ENCODE results near the gene FADD.

FADD gene

GRCh38 chr11:70229737-70230136 is 26.6 kb downstream of the FADD start:
- Histone ChIP-seq H3K4me1 (ENCODE audit: control insufficient read depth, insufficient read depth, low read length) (peaks cover 5% of the 10 kb centered on the region), H3K27me3 (ENCODE audit: control insufficient read depth, insufficient read depth, low read length) (no peaks in the 10 kb centered on the region), H3K4me3 (ENCODE audit: low read depth, low read length) (no peak overlapping the region), H3K36me3 (ENCODE audit: control insufficient read depth, insufficient read depth, low read length) (no peaks in the 10 kb centered on the region), H3K9me3 (ENCODE audit: control insufficient read depth, insufficient read depth, low read length) (no peaks in the 10 kb centered on the region), H3K9ac (ENCODE audit: low read depth, low read length) (no peak overlapping the region)

GRCh38 chr11:70230151-70230839 is 27.2 kb downstream of the FADD start:
- H3K9ac ChIP-seq (ENCODE audit: low read depth, low read length): no peak overlapping the region

GRCh38 chr11:70230840-70231710 is 28.0 kb downstream of the FADD start:
- Histone ChIP-seq H3K9me3 (ENCODE audit: control insufficient read depth, insufficient read depth, low read length) (no peaks in the 10 kb centered on the region), H3K9ac (ENCODE audit: low read depth, low read length) (no peak overlapping the region), H3K27me3 (ENCODE audit: control insufficient read depth, insufficient read depth, low read length) (no peaks in the 10 kb centered on the region)

More at GRCh38 chr11:70230151-70230839, 27.2 kb downstream of the FADD start:
- H3K4me3 ChIP-seq (ENCODE audit: low read depth, low read length): no peak overlapping the region
- no peaks in the 10 kb centered on the region for H3K27me3 ChIP-seq (ENCODE audit: control insufficient read depth, insufficient read depth, low read length)
- no peaks in the 10 kb centered on the region for H3K9me3 ChIP-seq (ENCODE audit: control insufficient read depth, insufficient read depth, low read length)
- no peaks in the 10 kb centered on the region for H3K36me3 ChIP-seq (ENCODE audit: control insufficient read depth, insufficient read depth, low read length)
- H3K4me1 ChIP-seq (ENCODE audit: control insufficient read depth, insufficient read depth, low read length): peaks cover 5% of the 10 kb centered on the region

GRCh38 chr11:70233034-70233433 is 29.9 kb downstream of the FADD start:
- H3K36me3 ChIP-seq (ENCODE audit: control insufficient read depth, insufficient read depth, low read length): no peaks in the 10 kb centered on the region
- H3K9ac ChIP-seq (ENCODE audit: low read depth, low read length): no peak overlapping the region
- H3K27me3 ChIP-seq (ENCODE audit: control insufficient read depth, insufficient read depth, low read length): no peaks in the 10 kb centered on the region
- no peaks in the 10 kb centered on the region for H3K4me1 ChIP-seq (ENCODE audit: control insufficient read depth, insufficient read depth, low read length)
- H3K9me3 ChIP-seq (ENCODE audit: control insufficient read depth, insufficient read depth, low read length): no peaks in the 10 kb centered on the region
- H3K4me3 ChIP-seq (ENCODE audit: low read depth, low read length): no peak overlapping the region

More at GRCh38 chr11:70230840-70231710, 28.0 kb downstream of the FADD start:
- H3K4me1 ChIP-seq (ENCODE audit: control insufficient read depth, insufficient read depth, low read length): peaks cover 5% of the 10 kb centered on the region
- no peak overlapping the region for H3K4me3 ChIP-seq (ENCODE audit: low read depth, low read length)
- no peaks in the 10 kb centered on the region for H3K36me3 ChIP-seq (ENCODE audit: control insufficient read depth, insufficient read depth, low read length)

GRCh38 chr11:70233511-70233934 is 30.4 kb downstream of the FADD start:
- H3K27me3 ChIP-seq (ENCODE audit: control insufficient read depth, insufficient read depth, low read length): no peaks in the 10 kb centered on the region
- no peaks in the 10 kb centered on the region for H3K36me3 ChIP-seq (ENCODE audit: control insufficient read depth, insufficient read depth, low read length)
- no peak overlapping the region for H3K9ac ChIP-seq (ENCODE audit: low read depth, low read length)
- no peak overlapping the region for H3K4me3 ChIP-seq (ENCODE audit: low read depth, low read length)
- H3K4me1 ChIP-seq (ENCODE audit: control insufficient read depth, insufficient read depth, low read length): no peaks in the 10 kb centered on the region
- no peaks in the 10 kb centered on the region for H3K9me3 ChIP-seq (ENCODE audit: control insufficient read depth, insufficient read depth, low read length)

- Histone ChIP-seq H3K4me1 (ENCODE audit: control insufficient read depth, insufficient read depth, low read length) (no peaks in the 10 kb centered on the region), H3K9ac (ENCODE audit: low read depth, low read length) (no peak overlapping the region), H3K4me3 (ENCODE audit: low read depth, low read length) (no peak overlapping the region), H3K36me3 (ENCODE audit: control insufficient read depth, insufficient read depth, low read length) (no peaks in the 10 kb centered on the region), H3K9me3 (ENCODE audit: control insufficient read depth, insufficient read depth, low read length) (no peaks in the 10 kb centered on the region), H3K27me3 (ENCODE audit: control insufficient read depth, insufficient read depth, low read length) (no peaks in the 10 kb centered on the region)
Measured at GRCh38 chr11:70233962-70234361, 30.9 kb downstream of the FADD start.

- Histone ChIP-seq H3K9me3 (ENCODE audit: control insufficient read depth, insufficient read depth, low read length) (no peaks in the 10 kb centered on the region), H3K9ac (ENCODE audit: low read depth, low read length) (no peak overlapping the region), H3K36me3 (ENCODE audit: control insufficient read depth, insufficient read depth, low read length) (no peaks in the 10 kb centered on the region), H3K27me3 (ENCODE audit: control insufficient read depth, insufficient read depth, low read length) (no peaks in the 10 kb centered on the region), H3K4me1 (ENCODE audit: control insufficient read depth, insufficient read depth, low read length) (no peaks in the 10 kb centered on the region), H3K4me3 (ENCODE audit: low read depth, low read length) (no peak overlapping the region)
Measured at GRCh38 chr11:70240337-70240736, 37.2 kb downstream of the FADD start.

GRCh38 chr11:70241709-70242108 is 38.6 kb downstream of the FADD start:
- Histone ChIP-seq H3K27me3 (ENCODE audit: control insufficient read depth, insufficient read depth, low read length) (no peaks in the 10 kb centered on the region), H3K4me1 (ENCODE audit: control insufficient read depth, insufficient read depth, low read length) (no peaks in the 10 kb centered on the region), H3K4me3 (ENCODE audit: low read depth, low read length) (no peak overlapping the region), H3K36me3 (ENCODE audit: control insufficient read depth, insufficient read depth, low read length) (no peaks in the 10 kb centered on the region), H3K9me3 (ENCODE audit: control insufficient read depth, insufficient read depth, low read length) (no peaks in the 10 kb centered on the region), H3K9ac (ENCODE audit: low read depth, low read length) (no peak overlapping the region)

- H3K9ac ChIP-seq (ENCODE audit: low read depth, low read length): no peak overlapping the region
- no peaks in the 10 kb centered on the region for H3K27me3 ChIP-seq (ENCODE audit: control insufficient read depth, insufficient read depth, low read length)
- no peaks in the 10 kb centered on the region for H3K4me1 ChIP-seq (ENCODE audit: control insufficient read depth, insufficient read depth, low read length)
- H3K4me3 ChIP-seq (ENCODE audit: low read depth, low read length): no peak overlapping the region
- no peaks in the 10 kb centered on the region for H3K9me3 ChIP-seq (ENCODE audit: control insufficient read depth, insufficient read depth, low read length)
- H3K36me3 ChIP-seq (ENCODE audit: control insufficient read depth, insufficient read depth, low read length): no peaks in the 10 kb centered on the region
Measured at GRCh38 chr11:70242885-70243284, 39.8 kb downstream of the FADD start.

GRCh38 chr11:70243912-70244652 is 41.0 kb downstream of the FADD start:
- Histone ChIP-seq H3K9me3 (ENCODE audit: control insufficient read depth, insufficient read depth, low read length) (no peaks in the 10 kb centered on the region), H3K36me3 (ENCODE audit: control insufficient read depth, insufficient read depth, low read length) (no peaks in the 10 kb centered on the region), H3K9ac (ENCODE audit: low read depth, low read length) (no peak overlapping the region), H3K27me3 (ENCODE audit: control insufficient read depth, insufficient read depth, low read length) (no peaks in the 10 kb centered on the region), H3K4me3 (ENCODE audit: low read depth, low read length) (no peak overlapping the region), H3K4me1 (ENCODE audit: control insufficient read depth, insufficient read depth, low read length) (no peaks in the 10 kb centered on the region)

GRCh38 chr11:70244698-70245097 is 41.6 kb downstream of the FADD start:
- H3K36me3 ChIP-seq (ENCODE audit: control insufficient read depth, insufficient read depth, low read length): no peaks in the 10 kb centered on the region
- no peaks in the 10 kb centered on the region for H3K9me3 ChIP-seq (ENCODE audit: control insufficient read depth, insufficient read depth, low read length)
- H3K4me1 ChIP-seq (ENCODE audit: control insufficient read depth, insufficient read depth, low read length): no peaks in the 10 kb centered on the region
- H3K27me3 ChIP-seq (ENCODE audit: control insufficient read depth, insufficient read depth, low read length): no peaks in the 10 kb centered on the region
- no peak overlapping the region for H3K9ac ChIP-seq (ENCODE audit: low read depth, low read length)
- no peak overlapping the region for H3K4me3 ChIP-seq (ENCODE audit: low read depth, low read length)
